Gastroesophageal sphincter (tissue), 3 donors: Measurements from ENCODE around the gene ADORA1.

Experiments used
- CTCF ChIP-seq, 4 experiments: fragments of 200-600 bp in 2 of 4; fragments of 450-650 bp in 2 of 4; sonication (generic) in 1 of 4; IDR thresholded peaks; one replicate each; pipeline ENCODE4 v1.5.1; 2017 to 2019; ENCODE audit warnings: antibody characterized with exemption in 4 of 4, mild to moderate bottlenecking in 2 of 4, moderate library complexity in 2 of 4
- POLR2A ChIP-seq, 2 donors: fragments of 450-650 bp; IDR thresholded peaks; one replicate each; pipeline ENCODE4 v1.6.1; 2017; ENCODE audit warnings: antibody characterized with exemption in 2 of 2, mild to moderate bottlenecking in 2 of 2, moderate library complexity in 1 of 2

GRCh38 chr1:203152158-203153034 is 24.9 kb downstream of the ADORA1 start:
- TF ChIP-seq CTCF (IDR thresholded peaks at IDR 0.05): no peak
- TF ChIP-seq POLR2A (IDR thresholded peaks at IDR 0.05): no peak
